HG02678 (cell line): Measurements from ENCODE around the gene RBPJ.

Experiments used
- ATAC-seq: cut with Tn5 transposase; IDR thresholded peaks from one replicate; pipeline ENCODE4 v1.9.1; 2021; ENCODE audit warnings: mild to moderate bottlenecking, moderate library complexity; ENCODE audit not compliant: unreplicated experiment

The RBPJ gene

GRCh38 chr4:26369132-26369531 lies 48.3 kb downstream of the RBPJ start:
- no peak for ATAC-seq

- no peak for ATAC-seq
Observed at GRCh38 chr4:26369581-26369980, 48.8 kb downstream of the RBPJ start.

- no peak for ATAC-seq
Observed at GRCh38 chr4:26372076-26372475, 51.3 kb downstream of the RBPJ start.

- peak; percentile 88 for ATAC-seq
Observed at GRCh38 chr4:26372525-26373172, 51.8 kb downstream of the RBPJ start.

- no peak for ATAC-seq
Observed at GRCh38 chr4:26375551-26375950, 54.7 kb downstream of the RBPJ start.

- ATAC-seq, result no peak
Observed at GRCh38 chr4:26377328-26378311, 56.8 kb downstream of the RBPJ start.

- no peak for ATAC-seq
Observed at GRCh38 chr4:26379837-26380236, 59.0 kb downstream of the RBPJ start.

- ATAC-seq, result no peak
Observed at GRCh38 chr4:26380740-26381139, 59.9 kb downstream of the RBPJ start.

- no peak for ATAC-seq
Observed at GRCh38 chr4:26384380-26385057, 63.7 kb downstream of the RBPJ start.

GRCh38 chr4:26385690-26386089 lies 64.9 kb downstream of the RBPJ start:
- ATAC-seq, result no peak

GRCh38 chr4:26386386-26386785 lies 65.6 kb downstream of the RBPJ start:
- no peak for ATAC-seq

GRCh38 chr4:26388671-26389070 lies 67.9 kb downstream of the RBPJ start:
- no peak for ATAC-seq

- ATAC-seq, result no peak
Observed at GRCh38 chr4:26397086-26397485, 76.3 kb downstream of the RBPJ start.

- no peak for ATAC-seq
Observed at GRCh38 chr4:26400132-26400531, 79.3 kb downstream of the RBPJ start.

- ATAC-seq, result peak; percentile 30
Observed at GRCh38 chr4:26402017-26402416, 81.2 kb downstream of the RBPJ start.

- peak; percentile 58 for ATAC-seq
Observed at GRCh38 chr4:26402458-26402857, 81.6 kb downstream of the RBPJ start.

GRCh38 chr4:26404743-26405206 lies 84.0 kb downstream of the RBPJ start:
- ATAC-seq, result no peak

GRCh38 chr4:26406346-26406975 lies 85.6 kb downstream of the RBPJ start:
- ATAC-seq, result no peak

- ATAC-seq, result no peak
Observed at GRCh38 chr4:26407476-26407875, 86.7 kb downstream of the RBPJ start.

- peak; percentile 71 for ATAC-seq
Observed at GRCh38 chr4:26410385-26411293, 89.8 kb downstream of the RBPJ start.
